ENCODE measurements around the gene PLEKHG2. TPM values are rescaled to one million over a fixed set of nuclear protein-coding genes. Genes with fewer than 3 reads are reported as not detected.

The PLEKHG2 gene
- total RNA-seq, 2 experiments from 2014 or later: 30.4 to 65.9 TPM

DNA sequence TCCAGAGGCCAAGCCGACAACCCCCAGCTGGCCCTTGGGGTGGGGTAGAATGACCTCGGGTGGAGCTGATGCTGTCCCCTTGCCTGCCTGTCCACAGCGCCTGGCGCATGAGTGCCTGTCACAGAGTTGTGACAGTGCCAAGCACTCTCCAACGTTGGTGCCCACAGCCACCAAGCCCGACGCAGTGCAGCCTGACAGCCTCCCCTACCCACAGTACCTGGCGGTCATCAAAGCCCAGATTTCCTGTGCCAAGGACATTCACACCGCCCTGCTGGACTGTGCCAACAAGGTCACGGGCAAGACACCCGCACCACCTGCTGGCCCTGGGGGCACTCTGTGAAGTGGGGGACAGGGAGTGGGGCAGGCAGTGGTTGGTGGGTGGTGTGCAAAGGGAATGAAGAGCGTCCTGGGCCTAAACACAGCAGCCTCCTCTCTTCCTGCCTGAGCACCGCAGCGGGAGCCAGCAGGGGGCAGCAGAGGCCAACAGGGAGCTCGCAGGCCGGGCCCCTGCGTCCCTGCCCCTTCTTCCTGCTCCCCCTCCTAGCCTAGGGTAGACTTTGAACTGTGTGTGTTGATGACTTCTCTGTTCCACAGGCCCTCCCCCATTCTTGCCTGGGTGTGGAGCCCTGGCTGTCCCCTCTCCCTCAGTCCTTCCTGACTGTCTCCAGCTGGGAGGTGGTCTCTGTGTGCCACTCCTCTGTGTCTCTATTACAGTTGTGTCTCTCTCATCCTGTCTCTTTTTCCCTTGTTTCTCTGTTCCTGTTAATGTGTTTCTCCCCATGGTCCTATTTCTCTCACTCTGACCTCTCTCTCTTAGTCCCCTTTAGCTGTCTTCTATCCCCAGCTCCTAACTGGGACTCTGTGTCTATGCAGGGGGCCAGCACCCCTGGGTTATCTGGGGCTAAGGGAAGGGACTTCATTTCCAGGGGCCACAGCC is 14.8 kb upstream of the PLEKHG2 start:
- H3K79me2 ChIP-seq (ENCODE audit: insufficient read depth, low read depth, low read length): peaks cover 2% of the 10 kb centered on the region; the same call in 1 of the 2 replicates
- peak overlapping the region; percentile 68 for H3K4me2 ChIP-seq (ENCODE audit: low read length)
- H3K36me3 ChIP-seq (ENCODE audit: insufficient read depth, low read length): peaks cover 34% of the 10 kb centered on the region
- H3K4me3 ChIP-seq (ENCODE audit: low read depth, low read length, poor library complexity, severe bottlenecking): peak overlapping the region; percentile 27
- DNase-seq (ENCODE audit: low spot score): peak; percentile 89
- BruUV-seq (replicated peaks): no TSS peak
- H3K9me3 ChIP-seq (ENCODE audit: low read length): no peaks in the 10 kb centered on the region
- intact Hi-C loops (cut with micrococcal nuclease; ENCODE audit: unreplicated experiment): loop anchor here (1.0 kb wide), 1 partner anchor 15 kb away; the partner anchor contains the start of gene PLEKHG2
- TF ChIP-seq EZH2phosphoT487 (IDR thresholded peaks at IDR 0.05; ENCODE audit: borderline replicate concordance, low read depth, low read length): no peak
- TF ChIP-seq, protein P1, sequence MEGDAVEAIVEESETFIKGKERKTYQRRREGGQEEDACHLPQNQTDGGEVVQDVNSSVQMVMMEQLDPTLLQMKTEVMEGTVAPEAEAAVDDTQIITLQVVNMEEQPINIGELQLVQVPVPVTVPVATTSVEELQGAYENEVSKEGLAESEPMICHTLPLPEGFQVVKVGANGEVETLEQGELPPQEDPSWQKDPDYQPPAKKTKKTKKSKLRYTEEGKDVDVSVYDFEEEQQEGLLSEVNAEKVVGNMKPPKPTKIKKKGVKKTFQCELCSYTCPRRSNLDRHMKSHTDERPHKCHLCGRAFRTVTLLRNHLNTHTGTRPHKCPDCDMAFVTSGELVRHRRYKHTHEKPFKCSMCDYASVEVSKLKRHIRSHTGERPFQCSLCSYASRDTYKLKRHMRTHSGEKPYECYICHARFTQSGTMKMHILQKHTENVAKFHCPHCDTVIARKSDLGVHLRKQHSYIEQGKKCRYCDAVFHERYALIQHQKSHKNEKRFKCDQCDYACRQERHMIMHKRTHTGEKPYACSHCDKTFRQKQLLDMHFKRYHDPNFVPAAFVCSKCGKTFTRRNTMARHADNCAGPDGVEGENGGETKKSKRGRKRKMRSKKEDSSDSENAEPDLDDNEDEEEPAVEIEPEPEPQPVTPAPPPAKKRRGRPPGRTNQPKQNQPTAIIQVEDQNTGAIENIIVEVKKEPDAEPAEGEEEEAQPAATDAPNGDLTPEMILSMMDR (conservative IDR thresholded peaks at IDR 0.05; ENCODE audit: low read length): peak; percentile 88
- no peaks in the 10 kb centered on the region for H3K9me2 ChIP-seq (ENCODE audit: insufficient read depth, low read length)
- CTCF ChIA-PET (ENCODE audit: unreplicated experiment): interaction anchor here (0.6 to 0.8 kb wide), 2 partner anchors 14 to 23 kb away, joined by 3 read pairs; no protein-coding TSS in a partner anchor
- no peaks in the 10 kb centered on the region for H4K20me1 ChIP-seq (ENCODE audit: insufficient read depth, low read length)
- peak overlapping the region; percentile 75 for H3K27ac ChIP-seq (ENCODE audit: low read depth, low read length, poor library complexity, severe bottlenecking)
- peaks cover 57% of the 10 kb centered on the region for H3K4me1 ChIP-seq (ENCODE audit: insufficient read depth, low read length, poor library complexity, severe bottlenecking)
- H2AFZ ChIP-seq (ENCODE audit: low read length): no peak overlapping the region
- POLR2A ChIA-PET: interaction anchor here (0.7 to 2.3 kb wide), 3 partner anchors 11 to 16 kb away, joined by 3 to 14 read pairs (median 9); no protein-coding TSS in a partner anchor

- TF ChIP-seq, protein P1 (conservative IDR thresholded peaks at IDR 0.05; ENCODE audit: low read length): no peak
- TF ChIP-seq EZH2phosphoT487 (IDR thresholded peaks at IDR 0.05; ENCODE audit: borderline replicate concordance, low read depth, low read length): no peak
- H3K4me2 ChIP-seq (ENCODE audit: low read length): peak overlapping the region; percentile 68
- ChIA-PET CTCF (ENCODE audit: unreplicated experiment) (interaction anchor here (0.6 to 0.8 kb wide), 2 partner anchors 13 to 23 kb away, joined by 3 read pairs; no protein-coding TSS in a partner anchor), POLR2A (interaction anchor here (0.7 to 2.3 kb wide), 3 partner anchors 10 to 16 kb away, joined by 3 to 14 read pairs (median 9); no protein-coding TSS in a partner anchor)
- intact Hi-C loops (cut with micrococcal nuclease; ENCODE audit: unreplicated experiment): no loop called here
- no peak overlapping the region for H2AFZ ChIP-seq (ENCODE audit: low read length)
- no peaks in the 10 kb centered on the region for H4K20me1 ChIP-seq (ENCODE audit: insufficient read depth, low read length)
- H3K9me2 ChIP-seq (ENCODE audit: insufficient read depth, low read length): no peaks in the 10 kb centered on the region
- BruUV-seq (replicated peaks): no TSS peak
- no peaks in the 10 kb centered on the region for H3K9me3 ChIP-seq (ENCODE audit: low read length)
- H3K4me3 ChIP-seq (ENCODE audit: low read depth, low read length, poor library complexity, severe bottlenecking): peak overlapping the region; percentile 27
- H3K79me2 ChIP-seq (ENCODE audit: insufficient read depth, low read depth, low read length): no peaks in the 10 kb centered on the region
- no peak for DNase-seq (ENCODE audit: low spot score)
- peaks cover 62% of the 10 kb centered on the region for H3K4me1 ChIP-seq (ENCODE audit: insufficient read depth, low read length, poor library complexity, severe bottlenecking)
- H3K27ac ChIP-seq (ENCODE audit: low read depth, low read length, poor library complexity, severe bottlenecking): peak overlapping the region; percentile 75
- peaks cover 33% of the 10 kb centered on the region for H3K36me3 ChIP-seq (ENCODE audit: insufficient read depth, low read length)
Measured at GRCh38 chr19:39398297-39398864, 14.1 kb upstream of the PLEKHG2 start.

Measured in OCI-LY7 (cell line).